Liver (tissue), 3 donors: ENCODE results near the gene SKI.

Source experiments
- ATF3 ChIP-seq: IDR thresholded peaks from 2 replicates; pipeline ENCODE4 v1.6.1; 2016; ENCODE audit warnings: antibody characterized with exemption
- CTCF ChIP-seq: fragments of 150-350 bp; IDR thresholded peaks from 2 replicates; pipeline ENCODE4 v1.5.1; 2017; ENCODE audit warnings: improper control_type of control experiment, low read depth, low read length; ENCODE audit not compliant: missing input control
- EGR1 ChIP-seq, 2 donors: IDR thresholded peaks; 2 replicates each; pipeline ENCODE4 v1.6.1; 2016 to 2018; ENCODE audit warnings: antibody characterized with exemption in 2 of 2, low read depth in 2 of 2
- GABPA ChIP-seq, 2 donors: IDR thresholded peaks in 1 of 2; conservative IDR thresholded peaks in 1 of 2; 2 replicates each; pipeline ENCODE4 v1.6.1; 2016; ENCODE audit warnings: antibody characterized with exemption in 2 of 2, mild to moderate bottlenecking in 1 of 2, moderate library complexity in 1 of 2
- RAD21 ChIP-seq, 2 donors: IDR thresholded peaks; 2 replicates each; pipeline ENCODE4 v1.6.1; 2016; ENCODE audit warnings: antibody characterized with exemption in 2 of 2, mild to moderate bottlenecking in 2 of 2
- REST ChIP-seq: IDR thresholded peaks from 2 replicates; pipeline ENCODE4 v1.6.1; 2016; ENCODE audit warnings: antibody characterized with exemption, mild to moderate bottlenecking
- SP1 ChIP-seq: IDR thresholded peaks from 2 replicates; pipeline ENCODE4 v1.6.1; 2018; ENCODE audit warnings: antibody characterized with exemption, mild to moderate bottlenecking
- YY1 ChIP-seq: IDR thresholded peaks from 2 replicates; pipeline ENCODE4 v1.6.1; 2016; ENCODE audit warnings: antibody characterized with exemption, mild to moderate bottlenecking
- ZBTB33 ChIP-seq: IDR thresholded peaks from 2 replicates; pipeline ENCODE4 v1.6.1; 2016; ENCODE audit warnings: antibody characterized with exemption
- donor health status: healthy.
- donor health status: healthy.

- no peak for TF ChIP-seq CTCF
- no peak for TF ChIP-seq RAD21 (IDR thresholded peaks at IDR 0.05)
- no peak for TF ChIP-seq GABPA (IDR thresholded peaks at IDR 0.05 in 1 of 2, conservative IDR thresholded peaks at IDR 0.05 in 1 of 2)
- no peak for TF ChIP-seq ATF3
- TF ChIP-seq YY1 = peak; percentile 54
- TF ChIP-seq ZBTB33 = no peak
- TF ChIP-seq EGR1 (IDR thresholded peaks at IDR 0.05; ENCODE audit: low read depth in 2 of 2) = no peak
- TF ChIP-seq REST = no peak
- TF ChIP-seq SP1 = no peak
Measured at GRCh38 chr1:2247760-2248126, 19.6 kb downstream of the SKI start.
